ENCODE measurements around the gene LIPE. TPM values are rescaled to one million over a fixed set of nuclear protein-coding genes. Genes with fewer than 3 reads are reported as not detected.

LIPE gene
- total RNA-seq, 4 donors from 2014 or later: 3.6 to 10.6 (median 5.9) TPM

DNA sequence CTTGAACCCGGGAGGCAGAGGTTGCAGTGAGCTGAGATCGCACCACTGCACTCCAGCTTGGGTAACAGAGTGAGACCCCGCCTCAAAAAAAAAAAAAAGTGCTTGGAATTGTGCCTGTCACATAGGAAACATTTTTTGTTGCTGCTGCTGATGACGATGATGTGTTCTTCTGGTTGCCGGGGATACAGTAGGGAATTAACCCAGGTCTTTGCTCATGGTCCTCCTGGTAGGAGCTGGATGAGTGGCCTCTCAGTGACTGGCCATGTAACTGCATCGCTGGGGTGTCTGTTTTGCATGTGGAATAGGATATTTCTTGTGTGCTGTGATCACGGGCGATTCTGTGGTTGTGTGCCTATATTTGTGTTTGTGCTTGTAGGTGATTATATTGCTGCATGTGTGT, 32.4 kb downstream of the LIPE start:
- intact Hi-C loops (cut with DNase I): loop anchor here (5.0 kb wide), 1 partner anchor 67 kb away; the partner anchor contains the start of gene MEGF8
- peaks cover 0 to 20% (median 4%) of the 10 kb centered on the region in 4 donors for H3K27me3 ChIP-seq
- no peak for DNase-seq (ENCODE audit: extremely low spot score)
- H3K36me3 ChIP-seq: no peaks in the 10 kb centered on the region
- peaks cover 12 to 20% (median 16%) of the 10 kb centered on the region in 4 donors for H3K4me1 ChIP-seq
- TF ChIP-seq EP300 (IDR thresholded peaks at IDR 0.05) (no peak), POLR2AphosphoS5 (IDR thresholded peaks at IDR 0.05) (no peak), POLR2A (IDR thresholded peaks at IDR 0.05; ENCODE audit: low read depth) (no peak)
- TF ChIP-seq, protein P1, sequence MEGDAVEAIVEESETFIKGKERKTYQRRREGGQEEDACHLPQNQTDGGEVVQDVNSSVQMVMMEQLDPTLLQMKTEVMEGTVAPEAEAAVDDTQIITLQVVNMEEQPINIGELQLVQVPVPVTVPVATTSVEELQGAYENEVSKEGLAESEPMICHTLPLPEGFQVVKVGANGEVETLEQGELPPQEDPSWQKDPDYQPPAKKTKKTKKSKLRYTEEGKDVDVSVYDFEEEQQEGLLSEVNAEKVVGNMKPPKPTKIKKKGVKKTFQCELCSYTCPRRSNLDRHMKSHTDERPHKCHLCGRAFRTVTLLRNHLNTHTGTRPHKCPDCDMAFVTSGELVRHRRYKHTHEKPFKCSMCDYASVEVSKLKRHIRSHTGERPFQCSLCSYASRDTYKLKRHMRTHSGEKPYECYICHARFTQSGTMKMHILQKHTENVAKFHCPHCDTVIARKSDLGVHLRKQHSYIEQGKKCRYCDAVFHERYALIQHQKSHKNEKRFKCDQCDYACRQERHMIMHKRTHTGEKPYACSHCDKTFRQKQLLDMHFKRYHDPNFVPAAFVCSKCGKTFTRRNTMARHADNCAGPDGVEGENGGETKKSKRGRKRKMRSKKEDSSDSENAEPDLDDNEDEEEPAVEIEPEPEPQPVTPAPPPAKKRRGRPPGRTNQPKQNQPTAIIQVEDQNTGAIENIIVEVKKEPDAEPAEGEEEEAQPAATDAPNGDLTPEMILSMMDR (IDR thresholded peaks at IDR 0.05): no peak
- WGBS: 84% methylated on average over 8 of the region's 8 CpGs
- no peaks in the 10 kb centered on the region for H3K9me3 ChIP-seq
- no peak overlapping the region for H3K27ac ChIP-seq (replicated peaks in 1 of 4)
- no peak overlapping the region for H3K4me3 ChIP-seq

DNA sequence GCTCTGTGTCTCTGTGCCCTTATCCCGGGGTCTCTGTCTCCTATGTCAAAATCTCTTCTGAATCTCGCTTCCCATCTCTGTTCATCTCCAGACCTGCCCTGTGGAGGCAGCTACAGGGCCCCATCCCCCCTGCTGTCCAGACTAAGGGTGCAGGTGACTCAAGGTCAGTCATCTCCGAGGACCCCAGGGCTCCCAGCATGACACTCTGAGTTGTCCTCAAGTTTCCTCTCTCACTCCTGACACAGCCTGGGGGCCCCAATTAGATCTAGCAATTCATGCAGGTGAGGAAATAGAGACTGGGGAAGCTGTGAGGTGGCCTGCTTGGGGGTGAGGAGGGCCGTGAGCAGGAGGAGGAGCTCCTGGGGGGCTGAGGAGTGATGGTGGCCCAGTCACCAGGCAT, 35.0 kb downstream of the LIPE start:
- TF ChIP-seq EP300 (IDR thresholded peaks at IDR 0.05) (no peak), POLR2AphosphoS5 (IDR thresholded peaks at IDR 0.05) (no peak), POLR2A (IDR thresholded peaks at IDR 0.05; ENCODE audit: low read depth) (no peak)
- TF ChIP-seq, protein P1 (IDR thresholded peaks at IDR 0.05): no peak
- no peak for DNase-seq (ENCODE audit: extremely low spot score)
- Histone ChIP-seq H3K27ac (replicated peaks in 1 of 4) (no peak overlapping the region), H3K27me3 (peaks cover 0 to 45% (median 19%) of the 10 kb centered on the region in 4 donors), H3K4me1 (peaks cover 3 to 14% (median 10%) of the 10 kb centered on the region in 4 donors), H3K4me3 (no peak overlapping the region), H3K9me3 (no peaks in the 10 kb centered on the region), H3K36me3 (no peaks in the 10 kb centered on the region)
- intact Hi-C loops (cut with DNase I): no loop called here
- WGBS: 77% methylated on average over 4 of the region's 4 CpGs

DNA sequence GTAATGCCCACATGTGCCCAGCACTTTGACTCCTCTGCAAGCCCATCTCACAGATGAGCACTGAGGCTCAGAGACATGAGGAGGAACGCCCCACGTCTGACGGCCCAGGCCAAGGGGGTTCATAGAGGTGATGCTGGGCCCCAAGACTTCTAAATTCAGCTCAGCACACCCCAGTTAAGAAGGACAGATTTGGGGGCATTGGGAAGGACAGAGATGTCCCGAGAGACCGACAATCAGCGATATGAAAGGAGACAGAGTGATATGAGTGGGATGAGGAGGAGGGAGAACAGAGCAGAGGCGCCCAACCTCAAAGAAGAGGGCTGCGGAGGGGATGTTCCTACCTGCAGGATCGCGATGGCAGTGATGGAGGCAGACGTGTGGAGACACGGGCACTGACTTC, 37.3 kb downstream of the LIPE start, which contains the start of gene CNFN:
Gene CNFN, minus strand, starts transcription at position 399 of the 400 bp plus-strand sequence. CDS start 1,260 bp downstream, outside the sequence.
- intact Hi-C loops (cut with DNase I): no loop called here
- Histone ChIP-seq H3K27ac (replicated peaks in 1 of 4) (no peak within 1 kb of the TSS), H3K27me3 (peaks cover 0 to 64% (median 22%) of the 10 kb centered on the region in 4 donors), H3K36me3 (no peaks in the 10 kb centered on the region), H3K9me3 (no peaks in the 10 kb centered on the region), H3K4me3 (no peak within 1 kb of the TSS), H3K4me1 (peaks cover 5 to 10% (median 10%) of the 10 kb centered on the region in 4 donors)
- TF ChIP-seq POLR2A (IDR thresholded peaks at IDR 0.05; ENCODE audit: low read depth) (no peak), EP300 (IDR thresholded peaks at IDR 0.05) (no peak), POLR2AphosphoS5 (IDR thresholded peaks at IDR 0.05) (no peak)
- TF ChIP-seq, protein P1 (IDR thresholded peaks at IDR 0.05): no peak
- DNase-seq (ENCODE audit: extremely low spot score): no peak
- WGBS: 56% methylated on average over 12 of the region's 12 CpGs

DNA sequence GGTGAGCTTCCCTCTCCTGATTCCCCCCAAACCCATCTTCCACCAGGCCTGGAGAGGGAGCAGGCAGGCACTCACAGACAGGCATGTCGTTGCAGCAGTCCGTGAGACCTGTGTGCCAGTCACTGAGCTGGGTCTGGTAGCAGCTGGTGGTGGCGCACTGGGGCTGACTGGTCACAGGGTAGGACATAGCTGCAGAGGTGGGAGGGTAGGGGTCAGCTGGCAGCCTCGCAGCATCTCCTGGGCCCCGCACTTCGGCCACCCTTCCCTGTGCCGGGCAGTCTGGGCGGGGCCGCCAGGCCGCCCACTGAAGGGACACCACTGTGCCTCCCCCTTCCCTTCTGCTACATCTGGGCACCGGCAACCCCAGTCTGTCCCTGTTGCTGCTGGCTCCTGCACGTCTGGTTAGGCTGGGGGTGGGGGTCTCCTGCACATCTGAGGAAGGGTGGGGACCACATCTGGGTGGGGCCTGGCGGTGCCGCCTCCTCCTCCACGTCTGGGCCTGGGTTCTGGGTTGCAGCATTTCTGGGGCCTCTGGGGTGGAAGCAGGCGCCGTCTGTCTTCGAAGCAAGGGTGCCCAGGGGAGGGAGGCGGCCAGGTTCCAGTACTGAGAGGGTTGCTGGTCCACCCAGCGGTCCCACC, 38.2 kb downstream of the LIPE start:
- Histone ChIP-seq H3K4me1 (peaks cover 5 to 10% (median 10%) of the 10 kb centered on the region in 4 donors), H3K9me3 (no peaks in the 10 kb centered on the region), H3K27me3 (peaks cover 0 to 74% (median 23%) of the 10 kb centered on the region in 4 donors), H3K36me3 (no peaks in the 10 kb centered on the region), H3K4me3 (no peak overlapping the region), H3K27ac (replicated peaks in 1 of 4) (no peak overlapping the region)
- DNase-seq (ENCODE audit: extremely low spot score): no peak
- intact Hi-C loops (cut with DNase I): no loop called here
- TF ChIP-seq, protein P1 (IDR thresholded peaks at IDR 0.05): no peak
- TF ChIP-seq EP300 (IDR thresholded peaks at IDR 0.05) (no peak), POLR2AphosphoS5 (IDR thresholded peaks at IDR 0.05) (no peak), POLR2A (IDR thresholded peaks at IDR 0.05; ENCODE audit: low read depth) (no peak)
- 68% methylated on average over 10 of the region's 20 CpGs for WGBS
